Fibroblast of lung (primary cell): ENCODE measurements around the gene CCDC97. TPM values are rescaled to one million over a fixed set of nuclear protein-coding genes. Genes with fewer than 3 reads are reported as not detected.
"Not testable (repeated sequence)": the region's sequence is repeated elsewhere in the genome, so short reads cannot be mapped to it uniquely, and the experiment has no call there.

Experiments
- DNase-seq, 2 donors: peaks; one replicate each; pipeline versions ENCODE4 v3.0.0 to v3.0.0-alpha.2; 2010; ENCODE audit warnings: low read depth in 2 of 2
- H2AFZ ChIP-seq: 2 replicates; pipeline ENCODE4 v1.5.1; 2012; ENCODE audit warnings: low read length, control low read depth, inconsistent platforms
- H3K27ac ChIP-seq: 2 replicates; pipeline ENCODE4 v1.5.1; 2011; ENCODE audit warnings: low read length, control low read depth; ENCODE audit not compliant: insufficient read depth
- H3K27me3 ChIP-seq: 2 replicates; pipeline ENCODE4 v1.5.1; 2011; ENCODE audit warnings: mild to moderate bottlenecking, low read length; ENCODE audit not compliant: control insufficient read depth, insufficient read depth
- H3K36me3 ChIP-seq: 2 replicates; pipeline ENCODE4 v1.5.1; 2011; ENCODE audit warnings: low read length; ENCODE audit not compliant: control insufficient read depth, insufficient read depth
- H3K4me1 ChIP-seq: 2 replicates; pipeline ENCODE4 v1.5.1; 2011; ENCODE audit warnings: low read length; ENCODE audit not compliant: control insufficient read depth, insufficient read depth; ENCODE audit errors: extremely low read depth
- H3K4me2 ChIP-seq: 2 replicates; pipeline ENCODE4 v1.5.1; 2011; ENCODE audit warnings: low read length, control low read depth; ENCODE audit not compliant: insufficient read depth; ENCODE audit errors: extremely low read depth
- H3K4me3 ChIP-seq, 4 experiments: fragments of 200-600 bp in 1 of 4; sonication (generic) in 1 of 4; replicated peaks in 1 of 4; 2 replicates each; pipeline ENCODE4 v1.5.1; 2011 to 2016; ENCODE audit warnings: low read length in 4 of 4, low read depth in 3 of 4, mild to moderate bottlenecking in 3 of 4, control low read depth in 2 of 4, inconsistent platforms in 1 of 4, mixed read lengths in 1 of 4; ENCODE audit not compliant: insufficient read depth in 1 of 4; ENCODE audit errors: control extremely low read depth in 1 of 4
- H3K79me2 ChIP-seq: 2 replicates; pipeline ENCODE4 v1.5.1; 2012; ENCODE audit warnings: mild to moderate bottlenecking, low read length, inconsistent platforms; ENCODE audit not compliant: control insufficient read depth, insufficient read depth
- H3K9ac ChIP-seq: 2 replicates; pipeline ENCODE4 v1.5.1; 2011; ENCODE audit warnings: mild to moderate bottlenecking, low read length, control low read depth; ENCODE audit not compliant: insufficient read depth
- H3K9me3 ChIP-seq: 2 replicates; pipeline ENCODE4 v1.5.1; 2012; ENCODE audit warnings: low read depth, low read length; ENCODE audit not compliant: control insufficient read depth, insufficient read depth
- H4K20me1 ChIP-seq: 2 replicates; pipeline ENCODE4 v1.5.1; 2011; ENCODE audit warnings: low read length; ENCODE audit not compliant: control insufficient read depth, insufficient read depth; ENCODE audit errors: extremely low read depth
- EZH2 ChIP-seq: IDR thresholded peaks from 2 replicates; pipeline ENCODE4 v1.5.1; 2012; ENCODE audit warnings: low read length, control low read depth, mild to moderate bottlenecking; ENCODE audit errors: missing control alignments
- polyA plus RNA-seq, 2 donors: library from polyadenylated mRNA; depleted of rRNA in 1 of 2; stranded (reverse) in 1 of 2; unstranded in 1 of 2; fragments of >200 nt; gene quantifications; 2 replicates each; pipeline ENCODE4 v1.2.1, GENCODE V29; 2011 to 2012; ENCODE audit warnings: missing spikeins in 1 of 2
- total RNA-seq: library from RNA; depleted of rRNA; stranded (reverse); fragments of >200 nt; gene quantifications from 2 replicates; pipeline ENCODE4 v1.2.1, GENCODE V29; 2014
- TF ChIP-seq, protein P1 (sequence below), 2 donors: IDR thresholded peaks in 1 of 2; conservative IDR thresholded peaks in 1 of 2; 1 replicate in 1 of 2; 2 replicates in 1 of 2; pipeline ENCODE4 v1.5.1; 2011 to 2012; ENCODE audit warnings: low read length in 2 of 2, control low read depth in 1 of 2, inconsistent platforms in 1 of 2, low read depth in 1 of 2, mild to moderate bottlenecking in 1 of 2

CCDC97 gene
- total and polyA plus RNA-seq, 2 donors (not counting 1 experiment from before 2014, with no cell fraction given) = 6.3 to 7.8 TPM

DNA sequence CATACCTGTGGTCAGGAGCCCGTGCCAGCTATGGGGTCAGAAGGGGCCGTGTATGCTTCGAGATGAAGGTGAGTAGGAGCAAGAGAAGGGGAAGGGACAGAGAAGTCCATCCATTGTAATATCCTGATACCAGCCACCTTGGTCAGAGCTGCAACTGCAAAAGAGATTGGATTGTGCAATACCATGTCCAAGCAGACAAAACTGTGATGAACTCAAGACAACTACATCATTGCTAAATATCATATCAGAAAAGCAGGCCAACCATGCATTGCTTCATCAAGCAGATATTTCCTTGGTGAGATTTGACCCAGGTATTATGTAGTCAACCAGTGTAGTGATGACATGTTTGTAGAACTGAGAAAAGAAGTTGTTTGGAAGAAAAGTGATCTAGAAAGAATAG is 33.7 kb upstream of the CCDC97 start:
- Histone ChIP-seq H3K79me2 (peaks cover 9% of the 10 kb centered on the region), H3K27ac (no peak overlapping the region)

DNA sequence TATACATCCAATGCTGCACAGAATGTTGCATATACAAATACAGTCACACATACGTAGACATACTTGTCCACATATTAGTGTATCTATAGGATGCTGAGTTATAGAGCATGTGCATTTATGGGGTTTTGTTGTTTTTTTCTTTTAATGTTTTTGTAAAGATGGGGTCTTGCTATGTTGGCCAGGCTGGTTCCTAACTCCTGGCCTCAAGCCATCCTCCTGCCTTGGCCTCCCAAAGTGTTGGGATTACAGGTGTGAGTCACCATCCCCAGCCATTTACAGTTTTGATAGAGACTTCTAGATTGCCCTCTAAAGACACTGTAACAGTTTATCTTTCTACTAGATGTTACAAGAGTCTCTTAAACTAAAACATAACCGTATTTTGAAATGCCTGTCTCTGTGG is 31.5 kb upstream of the CCDC97 start:
- no peak overlapping the region for H3K9ac ChIP-seq
- H3K27ac ChIP-seq = no peak overlapping the region
- peaks cover 2% of the 10 kb centered on the region for H3K79me2 ChIP-seq
- TF ChIP-seq EZH2 = no peak
- TF ChIP-seq, protein P1, sequence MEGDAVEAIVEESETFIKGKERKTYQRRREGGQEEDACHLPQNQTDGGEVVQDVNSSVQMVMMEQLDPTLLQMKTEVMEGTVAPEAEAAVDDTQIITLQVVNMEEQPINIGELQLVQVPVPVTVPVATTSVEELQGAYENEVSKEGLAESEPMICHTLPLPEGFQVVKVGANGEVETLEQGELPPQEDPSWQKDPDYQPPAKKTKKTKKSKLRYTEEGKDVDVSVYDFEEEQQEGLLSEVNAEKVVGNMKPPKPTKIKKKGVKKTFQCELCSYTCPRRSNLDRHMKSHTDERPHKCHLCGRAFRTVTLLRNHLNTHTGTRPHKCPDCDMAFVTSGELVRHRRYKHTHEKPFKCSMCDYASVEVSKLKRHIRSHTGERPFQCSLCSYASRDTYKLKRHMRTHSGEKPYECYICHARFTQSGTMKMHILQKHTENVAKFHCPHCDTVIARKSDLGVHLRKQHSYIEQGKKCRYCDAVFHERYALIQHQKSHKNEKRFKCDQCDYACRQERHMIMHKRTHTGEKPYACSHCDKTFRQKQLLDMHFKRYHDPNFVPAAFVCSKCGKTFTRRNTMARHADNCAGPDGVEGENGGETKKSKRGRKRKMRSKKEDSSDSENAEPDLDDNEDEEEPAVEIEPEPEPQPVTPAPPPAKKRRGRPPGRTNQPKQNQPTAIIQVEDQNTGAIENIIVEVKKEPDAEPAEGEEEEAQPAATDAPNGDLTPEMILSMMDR (conservative IDR thresholded peaks at IDR 0.05 in 1 of 2, IDR thresholded peaks at IDR 0.05 in 1 of 2; ENCODE audit: low read depth in 1 of 2, low read length in 2 of 2) = no peak
- H3K4me1 ChIP-seq = no peaks in the 10 kb centered on the region
- no peaks in the 10 kb centered on the region for H3K9me3 ChIP-seq
- DNase-seq = no peak
- no peaks in the 10 kb centered on the region for H3K27me3 ChIP-seq
- no peak overlapping the region for H3K4me2 ChIP-seq
- H3K4me3 ChIP-seq = no peak overlapping the region
- H2AFZ ChIP-seq = no peak overlapping the region
- H4K20me1 ChIP-seq = no peaks in the 10 kb centered on the region
- H3K36me3 ChIP-seq = peaks cover 26% of the 10 kb centered on the region

More for the DNA sequence above, 33.7 kb upstream of the CCDC97 start:
- TF ChIP-seq, protein P1 (conservative IDR thresholded peaks at IDR 0.05 in 1 of 2, IDR thresholded peaks at IDR 0.05 in 1 of 2; ENCODE audit: low read depth in 1 of 2, low read length in 2 of 2) = no peak
- peak in 1 of 2 donors; percentile 11 for DNase-seq
- no peak overlapping the region for H2AFZ ChIP-seq
- no peaks in the 10 kb centered on the region for H3K4me1 ChIP-seq
- no peaks in the 10 kb centered on the region for H4K20me1 ChIP-seq
- H3K36me3 ChIP-seq = peaks cover 37% of the 10 kb centered on the region
- no peak overlapping the region for H3K4me2 ChIP-seq
- H3K9ac ChIP-seq = no peak overlapping the region
- no peaks in the 10 kb centered on the region for H3K9me3 ChIP-seq
- H3K27me3 ChIP-seq = no peaks in the 10 kb centered on the region
- H3K4me3 ChIP-seq = no peak overlapping the region

DNA sequence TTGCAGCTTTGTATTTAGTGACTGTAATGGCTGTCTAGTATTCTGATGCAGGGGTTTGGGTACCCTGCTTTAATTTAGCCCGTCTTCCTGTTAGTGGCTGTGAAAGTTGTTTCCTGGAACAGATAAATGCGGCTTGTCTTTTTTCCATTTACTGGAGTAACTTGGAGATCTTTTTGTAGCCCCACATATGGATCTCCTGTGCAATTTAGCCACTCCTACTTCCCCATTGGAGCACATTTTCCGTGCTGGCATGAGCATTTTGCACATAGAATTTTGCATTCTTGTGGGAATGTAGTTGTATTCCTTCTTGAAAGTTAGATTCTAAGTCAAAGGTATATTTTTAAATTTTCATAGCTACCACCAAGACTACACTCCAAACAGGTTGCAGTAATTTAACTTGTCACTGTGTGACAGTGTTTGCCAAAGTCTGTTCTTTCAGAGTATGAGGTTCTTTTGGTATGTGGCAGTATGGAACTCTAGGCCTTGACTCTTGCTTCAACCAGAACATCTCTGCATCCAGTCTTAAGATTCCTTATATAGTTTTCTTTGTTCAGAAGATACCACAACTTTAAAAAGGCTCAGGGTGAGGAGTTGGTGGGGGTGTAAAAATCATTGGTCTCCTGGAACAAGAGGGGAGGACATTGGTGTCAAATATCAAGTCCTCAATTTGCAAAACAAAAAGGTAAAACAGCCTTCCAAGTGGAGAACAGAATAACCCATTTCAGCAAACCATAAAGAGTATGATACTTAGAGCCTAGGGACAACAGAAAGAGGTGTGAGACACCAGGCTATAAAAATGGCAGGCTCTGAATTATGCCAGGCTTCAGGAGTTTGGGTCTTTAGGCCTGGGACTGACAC is 21.1 kb upstream of the CCDC97 start:
- Histone ChIP-seq H3K27me3 (no peaks in the 10 kb centered on the region), H3K4me2 (no peak overlapping the region), H3K9ac (no peak overlapping the region), H4K20me1 (no peaks in the 10 kb centered on the region), H3K36me3 (peaks cover 22% of the 10 kb centered on the region), H3K79me2 (peaks cover 1% of the 10 kb centered on the region), H3K27ac (no peak overlapping the region), H3K4me1 (no peaks in the 10 kb centered on the region), H3K4me3 (no peak overlapping the region), H3K9me3 (no peaks in the 10 kb centered on the region), H2AFZ (no peak overlapping the region)
- no peak for TF ChIP-seq EZH2
- TF ChIP-seq, protein P1 (conservative IDR thresholded peaks at IDR 0.05 in 1 of 2, IDR thresholded peaks at IDR 0.05 in 1 of 2; ENCODE audit: low read depth in 1 of 2, low read length in 2 of 2) = no peak
- no peak for DNase-seq

DNA sequence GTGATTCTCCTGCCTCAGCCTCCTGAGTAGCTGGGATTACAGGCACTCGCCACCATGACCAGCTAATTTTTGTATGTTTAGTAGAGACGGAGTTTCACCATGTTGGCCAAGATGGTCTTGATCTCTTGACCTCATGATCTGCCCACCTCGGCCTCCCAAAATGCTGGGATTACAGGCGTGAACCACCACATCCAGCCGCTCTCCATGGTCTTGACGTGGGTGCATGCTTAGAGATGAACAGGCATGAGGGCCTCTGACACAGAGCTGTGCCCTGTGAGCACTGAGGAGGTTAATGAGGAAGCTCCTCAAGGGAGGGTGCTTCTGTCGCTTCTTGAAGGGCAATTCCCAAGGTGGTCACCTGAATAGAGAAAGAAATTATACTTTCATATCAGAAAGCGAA is 20.2 kb upstream of the CCDC97 start:
- H4K20me1 ChIP-seq, H3K79me2 ChIP-seq, DNase-seq, H3K9ac ChIP-seq, H3K4me3 ChIP-seq, H3K4me1 ChIP-seq, H2AFZ ChIP-seq, H3K9me3 ChIP-seq, H3K27me3 ChIP-seq, H3K4me2 ChIP-seq, H3K27ac ChIP-seq: not testable (repeated sequence)
- H3K36me3 ChIP-seq = peaks cover 30% of the 10 kb centered on the region
